Gastroesophageal sphincter (tissue), 4 donors: Measurements from ENCODE around the gene NTHL1. TPM values are rescaled to one million over a fixed set of nuclear protein-coding genes. Genes with fewer than 3 reads are reported as not detected.
A peak's percentile ranks its signal among the peaks of the same experiment; 100 is the strongest.

ENCODE experiments used
- ATAC-seq: fragments of 150-250 bp; one replicate; pipeline ENCODE4 v1.9.1; 2016; ENCODE audit warnings: mild to moderate bottlenecking, moderate library complexity
- H3K27ac ChIP-seq, 4 donors: fragments of 200-600 bp; sonication (generic) in 3 of 4; 1 replicate in 3 of 4; 2 replicates in 1 of 4; pipeline ENCODE4 v1.5.1; 2016 to 2019
- H3K27me3 ChIP-seq: fragments of 200-600 bp; sonication (generic); one replicate; pipeline ENCODE4 v1.5.1; 2019
- H3K36me3 ChIP-seq, 2 donors: fragments of 200-600 bp; sonication (generic); one replicate each; pipeline ENCODE4 v1.5.1; 2019; ENCODE audit warnings: control low read depth in 1 of 2
- H3K4me1 ChIP-seq, 3 donors: fragments of 200-600 bp; sonication (generic); 1 replicate in 2 of 3; 2 replicates in 1 of 3; pipeline ENCODE4 v1.5.1; 2016 to 2019; ENCODE audit warnings: control low read depth in 2 of 3
- H3K4me3 ChIP-seq, 2 donors: fragments of 200-600 bp; sonication (generic); one replicate each; pipeline ENCODE4 v1.5.1; 2019; ENCODE audit warnings: mild to moderate bottlenecking in 1 of 2, moderate library complexity in 1 of 2
- H3K9me3 ChIP-seq, 3 donors: fragments of 200-600 bp; sonication (generic); one replicate each; pipeline ENCODE4 v1.5.1; 2017 to 2019; ENCODE audit warnings: control low read depth in 2 of 3
- EP300 ChIP-seq: sonication (generic); formaldehyde crosslinking; IDR thresholded peaks from one replicate; pipeline ENCODE4 v1.6.1; 2017; ENCODE audit warnings: antibody characterized with exemption, mild to moderate bottlenecking
- POLR2A ChIP-seq, 2 donors: fragments of 450-650 bp; IDR thresholded peaks; one replicate each; pipeline ENCODE4 v1.6.1; 2017; ENCODE audit warnings: antibody characterized with exemption in 2 of 2, mild to moderate bottlenecking in 2 of 2, moderate library complexity in 1 of 2
- POLR2AphosphoS5 ChIP-seq: sonication (generic); formaldehyde crosslinking; IDR thresholded peaks from one replicate; pipeline ENCODE4 v1.6.1; 2017; ENCODE audit warnings: antibody characterized with exemption
- WGBS, 2 donors: methylation state at CpG; one replicate each; pipeline ENCODE4 v1.1.5; 2018; ENCODE audit warnings: low coverage in 1 of 2; 5-methylcytosine and 5-hydroxymethylcytosine counted together
- total RNA-seq, 4 donors: library from RNA; depleted of rRNA; stranded (reverse); fragments of >200 nt; gene quantifications; one replicate each; pipeline ENCODE4 v1.1.0, GENCODE V29; 2016
- TF ChIP-seq, protein P1 (sequence below), 4 experiments: fragments of 200-600 bp in 2 of 4; fragments of 450-650 bp in 2 of 4; sonication (generic) in 1 of 4; IDR thresholded peaks; one replicate each; pipeline ENCODE4 v1.5.1; 2017 to 2019; ENCODE audit warnings: antibody characterized with exemption in 4 of 4, mild to moderate bottlenecking in 2 of 4, moderate library complexity in 2 of 4

NTHL1 gene
- total RNA-seq, 4 donors from 2014 or later = 18.4 to 25.4 (median 21.6) TPM

GRCh38 chr16:2056681-2057407, 9.2 kb upstream of the NTHL1 start:
- Histone ChIP-seq H3K27ac (peak overlapping the region in 2 of 4 donors; percentile 17 to 28), H3K27me3 (no peaks in the 10 kb centered on the region), H3K36me3 (peaks cover 0 to 95% of the 10 kb centered on the region in 2 donors), H3K4me1 (no peaks in the 10 kb centered on the region), H3K9me3 (no peaks in the 10 kb centered on the region), H3K4me3 (no peak overlapping the region)
- TF ChIP-seq POLR2A (IDR thresholded peaks at IDR 0.05) (no peak), EP300 (no peak)
- TF ChIP-seq, protein P1, sequence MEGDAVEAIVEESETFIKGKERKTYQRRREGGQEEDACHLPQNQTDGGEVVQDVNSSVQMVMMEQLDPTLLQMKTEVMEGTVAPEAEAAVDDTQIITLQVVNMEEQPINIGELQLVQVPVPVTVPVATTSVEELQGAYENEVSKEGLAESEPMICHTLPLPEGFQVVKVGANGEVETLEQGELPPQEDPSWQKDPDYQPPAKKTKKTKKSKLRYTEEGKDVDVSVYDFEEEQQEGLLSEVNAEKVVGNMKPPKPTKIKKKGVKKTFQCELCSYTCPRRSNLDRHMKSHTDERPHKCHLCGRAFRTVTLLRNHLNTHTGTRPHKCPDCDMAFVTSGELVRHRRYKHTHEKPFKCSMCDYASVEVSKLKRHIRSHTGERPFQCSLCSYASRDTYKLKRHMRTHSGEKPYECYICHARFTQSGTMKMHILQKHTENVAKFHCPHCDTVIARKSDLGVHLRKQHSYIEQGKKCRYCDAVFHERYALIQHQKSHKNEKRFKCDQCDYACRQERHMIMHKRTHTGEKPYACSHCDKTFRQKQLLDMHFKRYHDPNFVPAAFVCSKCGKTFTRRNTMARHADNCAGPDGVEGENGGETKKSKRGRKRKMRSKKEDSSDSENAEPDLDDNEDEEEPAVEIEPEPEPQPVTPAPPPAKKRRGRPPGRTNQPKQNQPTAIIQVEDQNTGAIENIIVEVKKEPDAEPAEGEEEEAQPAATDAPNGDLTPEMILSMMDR (IDR thresholded peaks at IDR 0.05) = peak in 2 of 4 experiments; percentile 10 to 18
- ATAC-seq = peak; percentile 30
- WGBS, 2 donors = no CpG with 5 or more reads among the region's 19 CpGs

DNA sequence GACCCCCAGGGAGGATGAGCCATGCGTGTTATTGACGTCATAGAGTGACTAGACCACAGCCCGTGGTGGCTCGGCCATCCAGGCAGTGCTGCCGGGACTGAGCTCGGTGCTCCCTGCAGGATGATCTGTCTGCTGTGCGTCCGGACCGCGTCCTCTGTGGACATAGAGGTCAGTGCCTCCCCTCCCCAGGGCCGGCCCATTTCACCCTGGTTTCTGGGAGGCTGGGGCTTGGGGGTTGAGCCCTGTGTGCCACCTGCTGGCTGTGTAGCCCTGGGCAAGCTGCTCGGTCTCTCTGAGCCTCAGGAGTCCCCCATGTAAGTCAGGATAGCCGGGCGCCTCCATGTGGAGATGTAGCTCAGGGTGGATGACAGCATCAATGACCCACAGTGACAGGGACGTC, 8.4 kb upstream of the NTHL1 start:
- Histone ChIP-seq H3K4me1 (no peaks in the 10 kb centered on the region), H3K27ac (no peak overlapping the region), H3K36me3 (peaks cover 0 to 95% of the 10 kb centered on the region in 2 donors), H3K9me3 (no peaks in the 10 kb centered on the region), H3K4me3 (no peak overlapping the region), H3K27me3 (no peaks in the 10 kb centered on the region)
- 47% methylated on average over 5 of the region's 15 CpGs; no CpG with 5 or more reads in 1 of the 2 donors for WGBS, 2 donors
- peak; percentile 29 for ATAC-seq
- no peak for TF ChIP-seq EP300
- TF ChIP-seq, protein P1 (IDR thresholded peaks at IDR 0.05) = peak in 1 of 4 experiments; percentile 36

GRCh38 chr16:2054543-2055245, 7.1 kb upstream of the NTHL1 start:
- H3K27me3 ChIP-seq = no peaks in the 10 kb centered on the region
- H3K27ac ChIP-seq = no peak overlapping the region
- no peaks in the 10 kb centered on the region for H3K9me3 ChIP-seq
- H3K4me1 ChIP-seq = peaks cover 0 to 2% (median 0%) of the 10 kb centered on the region in 3 donors
- TF ChIP-seq POLR2A (IDR thresholded peaks at IDR 0.05) (no peak), EP300 (no peak), POLR2AphosphoS5 (no peak)
- TF ChIP-seq, protein P1 (IDR thresholded peaks at IDR 0.05) = no peak
- no peak for ATAC-seq
- 59 to 77% methylated on average over 2 to 3 of the region's 29 CpGs for WGBS, 2 donors
- peaks cover 0 to 95% of the 10 kb centered on the region in 2 donors for H3K36me3 ChIP-seq
- H3K4me3 ChIP-seq = no peak overlapping the region

DNA sequence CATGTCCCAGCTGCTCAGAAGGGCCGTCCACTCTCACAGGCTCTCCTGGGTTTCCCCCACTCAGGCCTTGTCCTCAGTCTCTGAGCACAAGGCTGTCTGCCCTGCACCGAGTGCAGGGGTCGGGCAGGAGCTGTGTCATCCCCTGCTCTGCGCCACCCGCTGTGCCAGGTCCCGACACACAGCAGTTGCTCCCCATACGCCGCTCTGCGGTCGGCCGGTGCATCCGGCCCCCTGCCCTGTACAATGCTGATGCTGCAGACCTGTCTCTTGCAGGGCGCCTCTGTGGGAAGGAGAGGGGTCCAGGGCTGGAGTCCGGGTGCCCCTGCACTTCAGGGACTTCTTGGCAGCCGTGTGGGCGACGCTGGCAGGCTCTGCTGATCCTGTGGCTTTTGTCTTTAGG, 6.3 kb upstream of the NTHL1 start:
- H3K4me3 ChIP-seq = no peak overlapping the region
- peaks cover 0 to 90% of the 10 kb centered on the region in 2 donors for H3K36me3 ChIP-seq

More for the DNA sequence above, 6.3 kb upstream of the NTHL1 start:
- peaks cover 0 to 10% (median 3%) of the 10 kb centered on the region in 3 donors for H3K4me1 ChIP-seq
- TF ChIP-seq, protein P1 (IDR thresholded peaks at IDR 0.05) = no peak
- TF ChIP-seq POLR2AphosphoS5 = no peak
- TF ChIP-seq EP300 = no peak
- TF ChIP-seq POLR2A (IDR thresholded peaks at IDR 0.05) = no peak
- no peaks in the 10 kb centered on the region for H3K27me3 ChIP-seq
- no peak for ATAC-seq
- H3K9me3 ChIP-seq = no peaks in the 10 kb centered on the region
- H3K27ac ChIP-seq = no peak overlapping the region
- 90% methylated on average over 1 of the region's 17 CpGs; no CpG with 5 or more reads in 1 of the 2 donors for WGBS, 2 donors
